H1 (cell line): ENCODE measurements around the gene AHDC1. TPM values are rescaled to one million over a fixed set of nuclear protein-coding genes. Genes with fewer than 3 reads are reported as not detected.

Experiments used
- CTCF ChIA-PET: fragments of 300-600 bp; sonication (Branson Sonifier 250); formaldehyde crosslinking; loops from one replicate; lab custom pipeline; 2021; ENCODE audit not compliant: partially characterized antibody; lab: Charles Lee
- POLR2A ChIA-PET: fragments of 300-600 bp; sonication (Branson Sonifier 250); formaldehyde crosslinking; loops from one replicate; lab custom pipeline; 2021; ENCODE audit warnings: inconsistent platforms; ENCODE audit not compliant: partially characterized antibody; lab: Charles Lee
- DNase-seq, 2 experiments: peaks; one replicate each; pipeline versions ENCODE4 v3.0.0 to v3.0.0-alpha.2; 2010 to 2022; ENCODE audit warnings: low spot score in 2 of 2, low read depth in 1 of 2, mixed read lengths in 1 of 2
- FAIRE-seq: peaks from 2 replicates; lab custom pipeline; 2011; peaks lifted over from hg19 to GRCh38; lab: Jason Lieb, UNC
- H2AFZ ChIP-seq: 2 replicates; pipeline ENCODE4 v1.8.1; 2012; ENCODE audit warnings: low read length, inconsistent platforms
- H2AK5ac ChIP-seq: 2 replicates; pipeline ENCODE4 v1.6.1; 2013; ENCODE audit warnings: low read depth, low read length
- H2BK120ac ChIP-seq: replicated peaks from 2 replicates; pipeline ENCODE3; 2013; ENCODE audit warnings: low read depth, low read length, inconsistent platforms
- H2BK12ac ChIP-seq: 2 replicates; pipeline ENCODE4 v1.6.1; 2013; ENCODE audit warnings: low read depth, low read length
- H2BK15ac ChIP-seq: 2 replicates; pipeline ENCODE4 v1.6.1; 2013; ENCODE audit warnings: low read length
- H2BK20ac ChIP-seq: 2 replicates; pipeline ENCODE4 v1.6.1; 2013; ENCODE audit warnings: low read length
- H2BK5ac ChIP-seq: 2 replicates; pipeline ENCODE4 v1.6.1; 2013; ENCODE audit warnings: low read depth, low read length
- H3K14ac ChIP-seq: 2 replicates; pipeline ENCODE4 v1.6.1; 2013; ENCODE audit warnings: inconsistent platforms; ENCODE audit not compliant: insufficient read length
- H3K18ac ChIP-seq: 2 replicates; pipeline ENCODE4 v1.6.1; 2013; ENCODE audit warnings: low read length; ENCODE audit errors: extremely low read depth
- H3K23ac ChIP-seq: 2 replicates; pipeline ENCODE4 v1.6.1; 2013; ENCODE audit warnings: inconsistent platforms; ENCODE audit not compliant: insufficient read length
- H3K23me2 ChIP-seq: 2 replicates; pipeline ENCODE4 v1.6.1; 2013; ENCODE audit warnings: low read depth, low read length
- H3K27ac ChIP-seq: 2 replicates; pipeline ENCODE4 v1.6.1; 2011; ENCODE audit warnings: low read depth, low read length, inconsistent platforms
- H3K27me3 ChIP-seq, 4 experiments: replicated peaks in 1 of 4; 1 replicate in 1 of 4; 2 replicates in 3 of 4; pipeline versions ENCODE4 v1.6.1 to v1.8.1; 2011 to 2013; ENCODE audit warnings: low read length in 3 of 4, mild to moderate bottlenecking in 3 of 4, inconsistent platforms in 2 of 4, mixed read lengths in 2 of 4, moderate library complexity in 1 of 4; ENCODE audit not compliant: control insufficient read depth in 3 of 4, insufficient read depth in 3 of 4; ENCODE audit errors: extremely low read depth in 1 of 4
- H3K36me3 ChIP-seq, 4 experiments: 2 replicates each; pipeline versions ENCODE4 v1.6.1 to v1.8.1; 2011 to 2013; ENCODE audit warnings: mild to moderate bottlenecking in 4 of 4, low read length in 3 of 4, moderate library complexity in 2 of 4, control low read depth in 1 of 4, inconsistent platforms in 1 of 4; ENCODE audit not compliant: insufficient read depth in 4 of 4, control insufficient read depth in 2 of 4
- H3K4ac ChIP-seq: replicated peaks from 2 replicates; pipeline ENCODE3; 2013; ENCODE audit warnings: low read length, low read depth, mixed read lengths, inconsistent platforms; ENCODE audit not compliant: insufficient read length
- H3K4me1 ChIP-seq, 4 experiments: replicated peaks in 1 of 4; 1 replicate in 1 of 4; 2 replicates in 3 of 4; pipeline versions ENCODE4 v1.6.1 to v1.8.1; 2011 to 2013; ENCODE audit warnings: low read length in 3 of 4, inconsistent platforms in 2 of 4, mixed read lengths in 1 of 4; ENCODE audit not compliant: insufficient read depth in 4 of 4, control insufficient read depth in 3 of 4
- H3K4me2 ChIP-seq, 2 experiments: 2 replicates each; pipeline versions ENCODE4 v1.6.1 to v1.8.1; 2011 to 2013; ENCODE audit warnings: low read depth in 2 of 2, low read length in 2 of 2, control low read depth in 1 of 2, inconsistent platforms in 1 of 2, mild to moderate bottlenecking in 1 of 2; ENCODE audit not compliant: insufficient read depth in 1 of 2
- H3K4me3 ChIP-seq, 4 experiments: fragments of 200-600, 300-600 bp in 1 of 4; sonication (generic), shearing (Covaris generic), sonication (Bioruptor Twin) in 1 of 4; 2 replicates each; pipeline versions ENCODE4 v1.5.1 to v1.8.1; 2011 to 2016; ENCODE audit warnings: low read length in 4 of 4, low read depth in 3 of 4, control low read depth in 2 of 4, inconsistent platforms in 2 of 4, mild to moderate bottlenecking in 2 of 4, mixed read lengths in 1 of 4, moderate library complexity in 1 of 4; ENCODE audit not compliant: insufficient read depth in 2 of 4; ENCODE audit errors: extremely low read depth in 1 of 4
- H3K56ac ChIP-seq: replicated peaks from 2 replicates; pipeline ENCODE3; 2013; ENCODE audit warnings: low read depth, mild to moderate bottlenecking, mixed read lengths, low read length, inconsistent platforms; ENCODE audit not compliant: insufficient read length
- H3K79me1 ChIP-seq: 2 replicates; pipeline ENCODE4 v1.6.1; 2013; ENCODE audit warnings: low read depth, low read length, control low read depth
- H3K79me2 ChIP-seq, 2 experiments: 2 replicates each; pipeline versions ENCODE4 v1.6.1 to v1.8.1; 2012 to 2013; ENCODE audit warnings: low read length in 2 of 2, mild to moderate bottlenecking in 2 of 2, inconsistent platforms in 1 of 2; ENCODE audit not compliant: insufficient read depth in 2 of 2, control insufficient read depth in 1 of 2
- H3K9ac ChIP-seq, 4 experiments: replicated peaks in 1 of 4; 1 replicate in 1 of 4; 2 replicates in 3 of 4; pipeline versions ENCODE4 v1.6.1 to v1.8.1; 2011 to 2013; ENCODE audit warnings: low read depth in 3 of 4, low read length in 3 of 4, control low read depth in 2 of 4, mild to moderate bottlenecking in 2 of 4, moderate library complexity in 2 of 4, inconsistent platforms in 1 of 4; ENCODE audit errors: extremely low read depth in 1 of 4
- H3K9me3 ChIP-seq, 2 experiments: 2 replicates each; pipeline versions ENCODE4 v1.6.1 to v1.8.1; 2012 to 2013; ENCODE audit warnings: mild to moderate bottlenecking in 2 of 2, moderate library complexity in 2 of 2, control low read depth in 1 of 2, inconsistent platforms in 1 of 2, low read depth in 1 of 2, low read length in 1 of 2, mixed read lengths in 1 of 2; ENCODE audit not compliant: insufficient read depth in 2 of 2
- H4K20me1 ChIP-seq, 2 experiments: replicated peaks in 1 of 2; 2 replicates each; pipeline versions ENCODE3 to v1.8.1; 2011 to 2013; ENCODE audit warnings: inconsistent platforms in 2 of 2, low read length in 2 of 2, mild to moderate bottlenecking in 1 of 2; ENCODE audit not compliant: insufficient read depth in 2 of 2, control insufficient read depth in 1 of 2
- H4K5ac ChIP-seq: 2 replicates; pipeline ENCODE4 v1.6.1; 2013; ENCODE audit warnings: low read length, low read depth, mixed read lengths, inconsistent platforms; ENCODE audit not compliant: insufficient read length
- H4K8ac ChIP-seq: 2 replicates; pipeline ENCODE4 v1.8.0; 2013; ENCODE audit warnings: mild to moderate bottlenecking, moderate library complexity, low read length, inconsistent platforms; ENCODE audit not compliant: insufficient read depth; ENCODE audit errors: extremely low read depth
- H4K91ac ChIP-seq: replicated peaks from 2 replicates; pipeline ENCODE3; 2013; ENCODE audit warnings: low read length, mixed read lengths, inconsistent platforms; ENCODE audit not compliant: insufficient read length
- ATF2 ChIP-seq: IDR thresholded peaks from 2 replicates; pipeline ENCODE4 v1.6.1; 2012; ENCODE audit warnings: low read length, inconsistent platforms
- MAX ChIP-seq: IDR thresholded peaks from 2 replicates; pipeline ENCODE4 v1.6.1; 2012; ENCODE audit warnings: inconsistent platforms
- TAF1 ChIP-seq: IDR thresholded peaks from 2 replicates; pipeline ENCODE4 v1.6.1; 2011; ENCODE audit warnings: mild to moderate bottlenecking, low read depth, low read length
- TBP ChIP-seq: IDR thresholded peaks from 2 replicates; pipeline ENCODE4 v1.6.1; 2011; ENCODE audit warnings: low read depth, low read length, improper control_type of control experiment
- TEAD4 ChIP-seq: IDR thresholded peaks from 2 replicates; pipeline ENCODE4 v1.6.1; 2012; ENCODE audit warnings: low read depth, low read length, inconsistent platforms, mixed read lengths
- WGBS, 2 experiments: shearing (Covaris generic) in 1 of 2; methylation state at CpG; one replicate each; pipeline versions ENCODE4 v1.1.6 to v1.1.7; 2013 to 2015; ENCODE audit warnings: low lambda C conversion rate in 2 of 2, mixed read lengths in 2 of 2, inconsistent platforms in 1 of 2, low coverage in 1 of 2, missing lambda C conversion rate in 1 of 2; ENCODE audit not compliant: insufficient replicate concordance in 2 of 2, insufficient coverage in 1 of 2, insufficient read length in 1 of 2; ENCODE audit errors: extremely low coverage in 1 of 2, missing lambda C conversion rate in 1 of 2; 5-methylcytosine and 5-hydroxymethylcytosine counted together
- polyA plus RNA-seq, 7 experiments: library from polyadenylated mRNA; depleted of rRNA in 3 of 7; stranded (reverse) in 5 of 7; unstranded in 2 of 7; fragments of >200 nt in 5 of 7; fragments of 200-250 nt in 2 of 7; gene quantifications; 1 replicate in 5 of 7; 2 replicates in 1 of 7; 4 replicates in 1 of 7; pipeline versions ENCODE4 v1.2.1 to v1.2.3, GENCODE V29; 2011 to 2013; ENCODE audit warnings: missing spikeins in 2 of 7, mixed read lengths in 2 of 7
- total RNA-seq: library from RNA; stranded (reverse); fragmentation: NEBNext Ultra II Directional; extraction: Animal tissue kit (Norgen Biotek cat#: 25700); gene quantifications from 2 replicates; pipeline ENCODE4 v1.2.1, GENCODE V29; 2021

The AHDC1 gene
- total and polyA plus RNA-seq, 2 of the 8 experiments (the other 6 are each of a cell fraction or from before 2014, with no cell fraction given), result 4.4 to 35.1 TPM

- no peak overlapping the region for H3K23ac ChIP-seq
- H2AK5ac ChIP-seq, result 0 out of 2 replicates have a peak overlapping the region, but pooled peaks have one; percentile 54
- H3K79me2 ChIP-seq, result no peaks in the 10 kb centered on the region
- ChIA-PET CTCF (interaction anchor here (0.5 to 8.6 kb wide), 37 partner anchors 10 to 237 kb away, joined by 3 to 110 read pairs (median 4); partner anchors contain the start of genes AHDC1 and WASF2), POLR2A (interaction anchor here (0.6 to 2.1 kb wide), 11 partner anchors 14 to 143 kb away, joined by 3 to 6 read pairs (median 3); no protein-coding TSS in a partner anchor)
- H3K4me3 ChIP-seq, result no peak overlapping the region
- H3K27me3 ChIP-seq, result no peaks in the 10 kb centered on the region
- H4K91ac ChIP-seq, result peak overlapping the region; percentile 87
- H3K9me3 ChIP-seq, result no peaks in the 10 kb centered on the region
- H3K18ac ChIP-seq, result peak overlapping the region; percentile 93; the same call in 1 of the 2 replicates
- peak overlapping the region; percentile 72 for H4K5ac ChIP-seq
- H3K4me1 ChIP-seq, result peaks cover 9 to 58% (median 41%) of the 10 kb centered on the region in 4 experiments
- H2AFZ ChIP-seq, result 0 out of 2 replicates have a peak overlapping the region, but pooled peaks have one; percentile 23
- FAIRE-seq (no peak), DNase-seq (peak in 1 of 2 experiments; percentile 68)
- peak overlapping the region; percentile 6; the same call in 1 of the 2 replicates for H3K27ac ChIP-seq
- peak overlapping the region; percentile 96 for H2BK5ac ChIP-seq
- peak overlapping the region; percentile 99; the same call in 1 of the 2 replicates for H2BK12ac ChIP-seq
- peak overlapping the region; percentile 81 for H4K8ac ChIP-seq
- no peaks in the 10 kb centered on the region for H3K79me1 ChIP-seq
- H3K9ac ChIP-seq, result no peak overlapping the region
- peak overlapping the region; percentile 58 for H3K4ac ChIP-seq
- H4K20me1 ChIP-seq, result peaks cover 0 to 2% of the 10 kb centered on the region in 2 experiments
- H2BK120ac ChIP-seq, result peak overlapping the region; percentile 69
- H2BK15ac ChIP-seq, result peak overlapping the region; percentile 99
- H3K14ac ChIP-seq, result no peak overlapping the region
- H3K56ac ChIP-seq, result no peak overlapping the region
- WGBS, 2 experiments, result 83% methylated on average over 29 of the region's 31 CpGs; no CpG with 5 or more reads in 1 of the 2 experiments
- peaks cover 12% of the 10 kb centered on the region for H3K23me2 ChIP-seq
- no peaks in the 10 kb centered on the region for H3K36me3 ChIP-seq
- H3K4me2 ChIP-seq, result peak overlapping the region in 1 of 2 experiments; percentile 22; a peak in 1 of 4 replicates
- peak overlapping the region; percentile 93 for H2BK20ac ChIP-seq
- no peak for TF ChIP-seq ATF2
- TF ChIP-seq TAF1, result 0 out of 2 replicates have a peak, but pooled peaks have one; percentile 13
- TF ChIP-seq TEAD4, result no peak
- TF ChIP-seq TBP, result no peak
- peak; percentile 80 for TF ChIP-seq MAX
Measured at GRCh38 chr1:27522432-27523336, 81.3 kb downstream of the AHDC1 start.
